Fibroblast of lung (primary cell): ENCODE results near the gene SELENOO.

Experiments
- EZH2 ChIP-seq: IDR thresholded peaks from 2 replicates; pipeline ENCODE4 v1.5.1; 2012; ENCODE audit warnings: low read length, control low read depth, mild to moderate bottlenecking; ENCODE audit errors: missing control alignments
- TF ChIP-seq, protein P1 (sequence below), 2 donors: IDR thresholded peaks in 1 of 2; conservative IDR thresholded peaks in 1 of 2; 1 replicate in 1 of 2; 2 replicates in 1 of 2; pipeline ENCODE4 v1.5.1; 2011 to 2012; ENCODE audit warnings: low read length in 2 of 2, control low read depth in 1 of 2, inconsistent platforms in 1 of 2, low read depth in 1 of 2, mild to moderate bottlenecking in 1 of 2

DNA sequence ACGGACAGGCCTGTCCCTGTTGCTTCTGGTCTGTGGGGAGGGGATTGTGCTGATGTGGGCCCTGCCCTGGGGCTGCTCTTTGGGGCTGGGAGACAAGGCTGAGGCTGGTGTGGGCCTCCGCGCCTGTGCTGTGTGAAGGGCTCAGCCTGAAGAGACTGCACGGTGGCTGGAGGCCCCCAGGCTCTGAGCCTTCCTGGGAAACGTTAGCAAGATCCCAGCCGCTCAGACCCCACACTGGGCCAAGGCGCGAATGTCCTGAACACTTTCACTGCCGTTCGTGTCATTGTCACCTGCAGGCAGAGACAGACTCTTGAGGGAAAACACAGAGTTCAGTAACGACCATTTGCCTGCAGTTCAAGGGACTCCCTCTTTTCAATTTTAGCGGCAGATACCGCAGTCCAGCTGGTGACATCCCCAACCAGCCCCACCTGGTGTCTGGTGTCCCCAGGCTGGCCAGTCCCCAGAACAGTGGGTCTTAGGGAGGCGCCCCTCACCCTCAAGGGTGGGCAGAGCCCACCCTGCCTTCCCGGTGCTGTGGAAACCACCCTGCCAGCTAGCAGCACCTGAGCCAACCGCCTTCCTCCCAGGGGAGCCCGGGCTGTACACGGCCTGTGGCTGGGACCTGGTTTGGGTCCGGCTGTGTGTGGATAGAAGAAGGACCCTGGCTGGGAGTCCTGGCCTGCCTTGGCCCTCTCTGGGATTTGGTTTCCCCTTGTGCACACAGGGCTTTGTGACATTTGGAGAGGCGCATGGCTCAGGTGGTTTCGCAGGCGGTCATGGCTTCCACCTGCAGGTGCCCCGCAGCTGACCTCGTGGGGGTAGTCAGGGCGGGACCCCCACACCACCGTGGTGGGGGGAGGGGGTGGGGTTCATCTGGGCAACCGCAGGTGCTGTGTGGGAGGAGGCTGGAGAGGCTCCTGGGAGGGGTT lies 24.6 kb upstream of the SELENOO start:
- TF ChIP-seq, protein P1, sequence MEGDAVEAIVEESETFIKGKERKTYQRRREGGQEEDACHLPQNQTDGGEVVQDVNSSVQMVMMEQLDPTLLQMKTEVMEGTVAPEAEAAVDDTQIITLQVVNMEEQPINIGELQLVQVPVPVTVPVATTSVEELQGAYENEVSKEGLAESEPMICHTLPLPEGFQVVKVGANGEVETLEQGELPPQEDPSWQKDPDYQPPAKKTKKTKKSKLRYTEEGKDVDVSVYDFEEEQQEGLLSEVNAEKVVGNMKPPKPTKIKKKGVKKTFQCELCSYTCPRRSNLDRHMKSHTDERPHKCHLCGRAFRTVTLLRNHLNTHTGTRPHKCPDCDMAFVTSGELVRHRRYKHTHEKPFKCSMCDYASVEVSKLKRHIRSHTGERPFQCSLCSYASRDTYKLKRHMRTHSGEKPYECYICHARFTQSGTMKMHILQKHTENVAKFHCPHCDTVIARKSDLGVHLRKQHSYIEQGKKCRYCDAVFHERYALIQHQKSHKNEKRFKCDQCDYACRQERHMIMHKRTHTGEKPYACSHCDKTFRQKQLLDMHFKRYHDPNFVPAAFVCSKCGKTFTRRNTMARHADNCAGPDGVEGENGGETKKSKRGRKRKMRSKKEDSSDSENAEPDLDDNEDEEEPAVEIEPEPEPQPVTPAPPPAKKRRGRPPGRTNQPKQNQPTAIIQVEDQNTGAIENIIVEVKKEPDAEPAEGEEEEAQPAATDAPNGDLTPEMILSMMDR (conservative IDR thresholded peaks at IDR 0.05 in 1 of 2, IDR thresholded peaks at IDR 0.05 in 1 of 2; ENCODE audit: low read depth in 1 of 2, low read length in 2 of 2), result no peak
- no peak for TF ChIP-seq EZH2
